GM13976 (cell line): ENCODE measurements around the gene CABLES1.

Experiments
- DNase-seq: peaks from one replicate; pipeline ENCODE4 v3.0.0; 2012; ENCODE audit warnings: low spot score
- in situ Hi-C: fragments of 300-500 bp; cut with MboI; formaldehyde crosslinking; loops from one replicate; pipeline ENCODE4 v1.12.0; 2022; ENCODE audit warnings: low sequenced_read_pairs, mixed read lengths, inconsistent platforms; ENCODE audit not compliant: unreplicated experiment
- TF ChIP-seq, protein P1 (sequence below): IDR thresholded peaks from 2 replicates; pipeline ENCODE4 v1.5.1; 2012; ENCODE audit warnings: borderline replicate concordance, mild to moderate bottlenecking; ENCODE audit not compliant: insufficient read depth; ENCODE audit errors: extremely low read depth, missing control alignments, control extremely low read depth

The CABLES1 gene

DNA sequence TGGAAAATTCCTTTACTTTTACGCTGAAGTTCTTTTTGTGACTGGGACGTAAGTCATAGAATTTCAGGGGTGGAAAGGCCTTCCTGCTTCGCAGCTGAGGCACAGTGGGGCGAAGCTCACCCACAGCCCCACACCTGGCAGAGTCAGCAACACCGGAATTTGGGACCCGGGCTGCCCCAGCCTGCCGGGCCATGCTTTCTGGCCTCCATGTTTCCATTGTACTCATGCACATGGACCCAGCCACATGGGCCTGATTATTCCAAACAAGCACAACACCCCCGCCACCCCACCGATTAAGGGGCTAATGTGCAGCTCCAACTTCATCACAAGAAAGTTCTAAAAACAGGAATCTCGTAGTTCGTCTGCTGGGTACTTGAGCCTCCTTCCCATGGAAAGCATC lies 82.5 kb downstream of the CABLES1 start:
- TF ChIP-seq, protein P1, sequence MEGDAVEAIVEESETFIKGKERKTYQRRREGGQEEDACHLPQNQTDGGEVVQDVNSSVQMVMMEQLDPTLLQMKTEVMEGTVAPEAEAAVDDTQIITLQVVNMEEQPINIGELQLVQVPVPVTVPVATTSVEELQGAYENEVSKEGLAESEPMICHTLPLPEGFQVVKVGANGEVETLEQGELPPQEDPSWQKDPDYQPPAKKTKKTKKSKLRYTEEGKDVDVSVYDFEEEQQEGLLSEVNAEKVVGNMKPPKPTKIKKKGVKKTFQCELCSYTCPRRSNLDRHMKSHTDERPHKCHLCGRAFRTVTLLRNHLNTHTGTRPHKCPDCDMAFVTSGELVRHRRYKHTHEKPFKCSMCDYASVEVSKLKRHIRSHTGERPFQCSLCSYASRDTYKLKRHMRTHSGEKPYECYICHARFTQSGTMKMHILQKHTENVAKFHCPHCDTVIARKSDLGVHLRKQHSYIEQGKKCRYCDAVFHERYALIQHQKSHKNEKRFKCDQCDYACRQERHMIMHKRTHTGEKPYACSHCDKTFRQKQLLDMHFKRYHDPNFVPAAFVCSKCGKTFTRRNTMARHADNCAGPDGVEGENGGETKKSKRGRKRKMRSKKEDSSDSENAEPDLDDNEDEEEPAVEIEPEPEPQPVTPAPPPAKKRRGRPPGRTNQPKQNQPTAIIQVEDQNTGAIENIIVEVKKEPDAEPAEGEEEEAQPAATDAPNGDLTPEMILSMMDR, result no peak
- in situ Hi-C loops, result no loop called here
- DNase-seq, result no peak

DNA sequence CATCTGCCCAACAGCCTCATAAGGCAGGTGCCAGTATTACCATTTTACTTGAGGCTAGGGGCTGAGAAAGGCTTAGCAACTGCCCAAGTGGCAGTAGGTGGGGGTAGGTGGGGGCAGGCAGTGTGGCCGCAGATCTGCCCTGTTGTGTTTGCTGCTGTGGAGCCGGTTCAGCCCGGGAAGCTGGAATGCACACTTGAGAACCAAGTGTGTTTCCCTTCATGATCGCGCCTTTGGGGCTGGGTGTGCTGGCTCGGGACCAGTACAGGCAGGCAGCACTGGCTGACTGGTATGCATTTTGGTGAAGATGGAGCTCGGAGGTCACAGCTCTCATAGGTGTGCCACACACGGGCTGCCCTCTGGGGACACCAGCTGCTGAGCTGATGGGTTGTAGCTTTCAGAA lies 85.1 kb downstream of the CABLES1 start:
- TF ChIP-seq, protein P1, result no peak
- in situ Hi-C loops, result no loop called here
- DNase-seq, result no peak

DNA sequence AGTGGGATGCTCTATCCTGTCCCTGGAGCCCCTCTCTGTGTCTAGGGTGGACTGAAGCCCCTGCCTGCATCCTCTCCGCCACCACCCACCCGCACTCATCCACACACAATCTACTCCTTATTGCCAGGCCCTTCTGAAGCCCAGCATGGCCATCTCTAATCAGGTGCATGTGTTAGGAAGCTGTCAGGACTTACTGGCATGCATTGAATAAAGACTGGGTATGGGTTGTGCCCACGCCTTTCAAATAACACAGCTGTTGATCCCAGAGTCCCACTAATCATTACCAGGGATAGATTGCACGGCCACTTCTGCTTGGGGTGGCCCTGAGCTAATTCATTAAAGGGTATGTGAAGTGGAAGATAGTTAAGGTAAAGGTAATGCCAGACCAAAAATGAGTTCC lies 88.4 kb downstream of the CABLES1 start:
- DNase-seq, result no peak
- TF ChIP-seq, protein P1, result no peak
- in situ Hi-C loops, result no loop called here

DNA sequence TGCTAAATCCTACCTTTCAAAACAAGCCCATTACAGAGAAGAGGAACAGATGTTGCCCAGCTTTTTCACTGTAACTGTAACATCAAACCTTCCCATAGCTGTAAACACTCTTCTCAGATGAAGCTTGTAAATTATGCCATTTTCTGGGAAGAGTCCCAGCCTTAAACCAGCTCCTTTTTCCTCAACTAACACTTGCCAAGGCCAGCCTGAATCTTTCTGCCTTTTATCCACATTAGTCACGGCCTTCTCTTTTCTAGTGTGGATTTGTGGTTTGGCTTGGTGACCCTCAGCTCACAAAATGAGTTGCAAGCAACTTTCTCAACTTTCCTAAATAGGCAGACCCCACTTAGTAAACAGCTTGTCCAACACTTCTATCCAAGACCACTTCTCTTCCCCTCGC lies 90.2 kb downstream of the CABLES1 start:
- in situ Hi-C loops, result no loop called here
- TF ChIP-seq, protein P1, result no peak
- no peak for DNase-seq

- in situ Hi-C loops, result no loop called here
- TF ChIP-seq, protein P1, result no peak
- no peak for DNase-seq
Observed at GRCh38 chr18:23226391-23226790, 91.1 kb downstream of the CABLES1 start.

DNA sequence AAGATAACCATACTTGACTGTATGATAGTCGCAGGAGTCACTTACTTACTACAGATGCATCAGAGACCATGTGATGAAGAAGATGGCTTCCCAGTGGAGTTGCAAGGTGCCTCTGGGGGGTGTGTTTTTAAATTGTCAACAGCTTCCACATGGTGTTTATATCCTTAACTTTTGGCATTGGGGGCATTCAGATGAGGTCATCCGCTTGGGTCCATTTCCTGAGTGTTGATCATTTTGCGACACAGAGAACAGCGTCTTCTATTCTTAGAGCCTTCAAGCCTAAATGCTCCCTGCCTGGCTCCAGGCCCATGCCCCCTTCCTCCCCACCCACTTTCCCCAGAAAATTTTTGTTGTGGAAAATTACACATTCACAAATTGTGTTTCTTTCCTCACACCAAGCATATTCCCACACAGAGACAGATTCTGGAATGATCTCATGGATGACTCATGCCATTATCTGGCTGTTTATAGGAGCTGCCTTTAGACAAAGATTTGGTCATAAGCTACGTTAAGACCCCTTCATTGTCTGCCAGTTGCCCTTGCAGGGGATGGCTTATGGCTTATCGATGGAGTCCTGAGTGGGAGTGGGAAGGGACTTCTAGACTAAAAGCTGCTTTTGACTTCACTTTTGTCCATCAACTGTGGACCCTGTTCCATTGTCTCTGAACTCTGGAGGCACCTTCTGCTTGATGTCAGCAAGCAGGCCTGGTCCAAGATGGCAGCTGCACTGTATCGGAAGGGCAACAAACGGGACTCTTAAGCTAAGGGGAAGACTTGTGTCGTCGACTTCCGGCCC lies 91.8 kb downstream of the CABLES1 start:
- TF ChIP-seq, protein P1, result no peak
- DNase-seq, result no peak
- in situ Hi-C loops, result no loop called here
